Activated T-helper 1 cell treated with anti-CD3 and anti-CD28 coated beads, Interleukin-12 subunit alpha, Interleukin-12 subunit beta, Interleukin-2, Interleukin-4 antibody, amounts not matched to agents 30 ng/mL and 10 ng/mL and 1 ng/mL, durations not matched to agents 14 hours and 24 hours and 36 hours (primary cell): Measurements from ENCODE around the gene ZNF195. TPM values are rescaled to one million over a fixed set of nuclear protein-coding genes. Genes with fewer than 3 reads are reported as not detected.
"Not testable (repeated sequence)": the region's sequence is repeated elsewhere in the genome, so short reads cannot be mapped to it uniquely, and the experiment has no call there.

Experiments
- DNase-seq: peaks from one replicate; pipeline ENCODE4 v3.0.0; 2021; ENCODE audit warnings: low spot score
- H3K27ac Mint-ChIP-seq: one replicate; pipeline ENCODE4 v1.8.0; 2021; ENCODE audit warnings: mild to moderate bottlenecking, mixed read lengths
- H3K27me3 Mint-ChIP-seq: one replicate; pipeline ENCODE4 v1.8.0; 2022; ENCODE audit warnings: mild to moderate bottlenecking, moderate library complexity, mixed read lengths; ENCODE audit not compliant: insufficient read depth
- H3K36me3 Mint-ChIP-seq: one replicate; pipeline ENCODE4 v1.8.0; 2021; ENCODE audit warnings: low read depth, mixed read lengths
- H3K4me1 Mint-ChIP-seq: one replicate; pipeline ENCODE4 v1.8.0; 2021; ENCODE audit warnings: low read depth, mixed read lengths
- H3K4me3 Mint-ChIP-seq: one replicate; pipeline ENCODE4 v1.8.0; 2021; ENCODE audit warnings: mild to moderate bottlenecking, moderate library complexity, mixed read lengths
- H3K9me3 Mint-ChIP-seq: one replicate; pipeline ENCODE4 v1.8.0; 2021; ENCODE audit warnings: mixed read lengths
- intact Hi-C: fragments of 100-400 bp; cut with micrococcal nuclease; formaldehyde crosslinking; loops from one replicate; pipeline ENCODE4 v1.15.1; 2024
- total RNA-seq: library from RNA; stranded (reverse); gene quantifications from 2 replicates; pipeline ENCODE4 v1.2.3, GENCODE V29; 2022

The ZNF195 gene
- total RNA-seq, 1 donor from 2014 or later, result 42.8 TPM

DNA sequence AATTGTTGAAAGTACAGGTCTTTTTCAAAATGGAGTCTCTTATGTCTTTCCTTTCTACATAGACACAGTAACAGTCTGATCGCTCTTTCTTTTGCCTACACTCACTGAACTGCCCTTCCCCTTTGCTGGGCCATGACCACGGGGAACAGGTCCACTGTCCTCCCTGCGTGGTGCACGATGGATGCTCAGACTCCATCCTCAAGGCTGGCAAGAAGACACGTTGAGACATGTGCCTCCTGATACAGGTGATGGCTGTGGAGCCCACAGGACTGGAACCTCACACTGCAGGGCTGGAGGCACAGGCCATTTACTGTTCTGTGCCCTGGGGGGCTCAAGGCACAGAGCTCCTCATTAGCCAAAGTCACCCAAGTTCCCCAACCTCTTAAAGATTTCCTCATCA lies 16.5 kb upstream of the ZNF195 start:
- H3K36me3 Mint-ChIP-seq, intact Hi-C loops, H3K4me3 Mint-ChIP-seq, H3K9me3 Mint-ChIP-seq, H3K4me1 Mint-ChIP-seq, DNase-seq, H3K27me3 Mint-ChIP-seq, H3K27ac Mint-ChIP-seq: not testable (repeated sequence)

DNA sequence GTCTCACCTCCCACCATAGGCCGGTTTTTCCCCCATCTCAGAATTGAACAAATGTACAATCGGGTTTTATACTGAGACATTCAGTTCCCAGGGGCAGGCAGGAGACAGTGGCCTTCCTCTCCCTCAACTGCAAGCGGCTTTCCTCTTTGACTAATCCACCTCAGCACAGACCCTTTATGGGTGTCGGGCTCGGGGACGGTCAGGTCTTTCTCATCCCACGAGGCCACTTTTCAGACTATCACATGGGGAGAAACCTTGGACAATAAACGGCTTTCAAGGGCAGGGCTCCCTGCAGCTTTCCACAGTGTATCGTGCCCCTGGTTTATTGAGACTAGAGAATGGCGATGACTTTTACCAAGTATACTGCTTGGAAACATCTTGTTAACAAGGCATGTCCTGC lies 16.0 kb upstream of the ZNF195 start:
- H3K27ac Mint-ChIP-seq, DNase-seq, H3K4me1 Mint-ChIP-seq, H3K4me3 Mint-ChIP-seq, H3K9me3 Mint-ChIP-seq, H3K27me3 Mint-ChIP-seq, intact Hi-C loops, H3K36me3 Mint-ChIP-seq: not testable (repeated sequence)

DNA sequence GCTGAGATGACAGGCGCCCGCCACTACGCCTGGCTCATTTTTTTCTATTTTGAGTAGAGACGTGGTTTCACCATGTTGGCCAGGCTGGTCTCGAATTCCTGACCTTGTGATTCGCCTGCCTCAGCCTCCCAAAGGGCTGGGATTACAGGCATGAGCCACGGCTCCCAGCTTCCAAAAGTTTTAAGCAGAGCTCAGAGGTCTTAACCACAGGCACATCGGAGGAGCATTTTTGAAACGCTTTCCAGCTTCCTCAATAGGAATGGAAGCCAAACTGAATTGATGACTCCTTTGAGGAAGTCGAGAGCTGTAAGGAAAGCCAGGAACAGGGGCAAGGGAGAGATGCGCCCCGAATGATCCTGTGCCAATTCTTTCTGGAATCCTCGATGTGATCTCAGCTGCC lies 14.5 kb upstream of the ZNF195 start:
- H3K27me3 Mint-ChIP-seq, H3K36me3 Mint-ChIP-seq, DNase-seq, H3K9me3 Mint-ChIP-seq, H3K4me1 Mint-ChIP-seq, H3K4me3 Mint-ChIP-seq, H3K27ac Mint-ChIP-seq, intact Hi-C loops: not testable (repeated sequence)

DNA sequence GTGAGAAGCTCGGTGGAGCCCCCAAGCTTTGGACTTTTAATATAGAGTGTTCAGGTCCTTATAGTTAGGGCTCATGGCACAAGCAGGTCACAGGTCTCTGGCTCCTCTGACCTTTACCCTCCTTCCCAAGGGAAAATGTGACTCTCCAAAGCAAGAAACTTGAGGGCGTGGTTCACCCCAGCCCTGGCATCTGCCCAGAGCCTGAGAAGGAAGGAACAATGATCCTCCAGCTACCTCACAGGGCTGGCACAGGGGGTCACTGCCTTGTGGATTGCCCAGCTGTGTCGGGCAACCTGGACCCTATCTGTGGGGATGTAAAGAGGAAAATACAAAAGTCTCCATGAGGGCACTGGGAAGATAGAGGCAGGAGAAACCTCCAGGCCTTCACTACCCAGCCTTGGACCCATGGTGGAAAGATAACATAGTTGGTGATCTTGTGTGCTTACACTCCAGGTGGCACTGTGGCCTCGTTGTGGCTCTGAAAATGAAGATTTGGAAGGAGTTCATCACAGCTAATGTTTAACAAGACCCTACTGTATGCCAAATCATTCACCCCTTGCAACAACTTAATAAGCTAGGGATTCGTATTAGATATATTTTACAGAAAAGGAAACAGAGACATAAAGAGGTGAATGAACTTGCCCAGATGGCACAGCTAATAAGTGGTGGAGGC lies 3.8 kb upstream of the ZNF195 start:
- no peak overlapping the region for H3K27ac Mint-ChIP-seq
- peaks cover 12% of the 10 kb centered on the region for H3K4me1 Mint-ChIP-seq

GRCh38 chr11:3381794-3382193 lies 2.8 kb upstream of the ZNF195 start:
- no peak for DNase-seq
- peaks cover 16% of the 10 kb centered on the region for H3K36me3 Mint-ChIP-seq
- intact Hi-C loops, result no loop called here
- peaks cover 2% of the 10 kb centered on the region for H3K27me3 Mint-ChIP-seq
- no peak overlapping the region for H3K27ac Mint-ChIP-seq
- peaks cover 17% of the 10 kb centered on the region for H3K4me1 Mint-ChIP-seq
- H3K4me3 Mint-ChIP-seq, result no peak overlapping the region
- H3K9me3 Mint-ChIP-seq, result peaks cover 11% of the 10 kb centered on the region

More for the DNA sequence above, 3.8 kb upstream of the ZNF195 start:
- DNase-seq, result no peak
- intact Hi-C loops, result no loop called here
- H3K36me3 Mint-ChIP-seq, result peaks cover 6% of the 10 kb centered on the region
- H3K4me3 Mint-ChIP-seq, result no peak overlapping the region
- H3K9me3 Mint-ChIP-seq, result peaks cover 11% of the 10 kb centered on the region
- H3K27me3 Mint-ChIP-seq, result peaks cover 2% of the 10 kb centered on the region

GRCh38 chr11:3380706-3381545 lies 2.0 kb upstream of the ZNF195 start:
- H3K4me1 Mint-ChIP-seq, result peaks cover 24% of the 10 kb centered on the region
- no peaks in the 10 kb centered on the region for H3K27me3 Mint-ChIP-seq
- peaks cover 7% of the 10 kb centered on the region for H3K9me3 Mint-ChIP-seq
- intact Hi-C loops, result no loop called here
- no peak overlapping the region for H3K4me3 Mint-ChIP-seq
- no peak overlapping the region for H3K27ac Mint-ChIP-seq
- no peak for DNase-seq
- peaks cover 25% of the 10 kb centered on the region for H3K36me3 Mint-ChIP-seq

- H3K27ac Mint-ChIP-seq, result no peak overlapping the region
- peaks cover 55% of the 10 kb centered on the region for H3K9me3 Mint-ChIP-seq
These were observed 3.4 kb downstream of the ZNF195 start for GRCh38 chr11:3375552-3375951.

DNA sequence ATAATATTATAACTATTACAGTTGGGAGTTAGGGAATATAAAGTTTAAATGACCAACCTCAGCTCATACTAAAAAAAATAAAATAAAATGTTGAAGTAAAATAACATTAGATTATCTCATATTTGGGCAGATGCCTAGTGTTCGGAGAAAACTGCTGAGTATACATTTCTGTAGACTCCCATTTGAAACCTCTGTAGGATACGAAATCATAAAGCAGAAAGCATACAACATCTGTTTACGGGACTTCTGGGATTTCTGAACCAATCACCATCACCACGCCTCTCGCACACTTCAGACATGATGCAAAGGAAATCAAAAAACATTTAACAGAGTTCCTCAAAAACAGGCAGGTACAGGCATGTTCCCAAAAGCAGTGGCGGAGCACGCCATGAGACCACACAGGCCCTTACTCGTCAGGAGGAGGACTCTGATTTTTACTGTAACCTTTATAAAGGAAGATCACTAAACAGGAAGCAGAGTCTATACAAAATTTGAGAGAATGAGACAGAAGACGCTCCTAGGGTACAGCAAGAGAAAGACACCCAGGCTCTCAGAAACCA lies 8.6 kb downstream of the ZNF195 start:
- Mint-ChIP-seq H3K9me3 (peaks cover 74% of the 10 kb centered on the region), H3K27me3 (no peaks in the 10 kb centered on the region), H3K4me3 (no peak overlapping the region), H3K27ac (no peak overlapping the region), H3K36me3 (peaks cover 88% of the 10 kb centered on the region), H3K4me1 (peaks cover 1% of the 10 kb centered on the region)
- DNase-seq, result no peak
- intact Hi-C loops, result loop anchor here (10.0 kb wide), 2 partner anchors 574 to 1796 kb away; partner anchors contain the start of gene DUSP8

More at GRCh38 chr11:3375552-3375951, 3.4 kb downstream of the ZNF195 start:
- Mint-ChIP-seq H3K36me3 (peaks cover 78% of the 10 kb centered on the region), H3K4me1 (peaks cover 30% of the 10 kb centered on the region), H3K4me3 (peak overlapping the region; percentile 15), H3K27me3 (no peaks in the 10 kb centered on the region)
- intact Hi-C loops, result loop anchor here (5.0 to 10.0 kb wide), 3 partner anchors 422 to 1801 kb away; partner anchors contain the start of genes DUSP8 and NUP98
- no peak for DNase-seq

GRCh38 chr11:3369366-3369765 lies 9.6 kb downstream of the ZNF195 start:
- Mint-ChIP-seq H3K4me3 (no peak overlapping the region), H3K4me1 (no peaks in the 10 kb centered on the region), H3K27me3 (no peaks in the 10 kb centered on the region), H3K9me3 (peaks cover 76% of the 10 kb centered on the region), H3K36me3 (peaks cover 87% of the 10 kb centered on the region), H3K27ac (no peak overlapping the region)
- intact Hi-C loops, result no loop called here
- DNase-seq, result no peak

- H3K27me3 Mint-ChIP-seq, result no peaks in the 10 kb centered on the region
These were observed 10.7 kb downstream of the ZNF195 start for GRCh38 chr11:3368199-3368598.

DNA sequence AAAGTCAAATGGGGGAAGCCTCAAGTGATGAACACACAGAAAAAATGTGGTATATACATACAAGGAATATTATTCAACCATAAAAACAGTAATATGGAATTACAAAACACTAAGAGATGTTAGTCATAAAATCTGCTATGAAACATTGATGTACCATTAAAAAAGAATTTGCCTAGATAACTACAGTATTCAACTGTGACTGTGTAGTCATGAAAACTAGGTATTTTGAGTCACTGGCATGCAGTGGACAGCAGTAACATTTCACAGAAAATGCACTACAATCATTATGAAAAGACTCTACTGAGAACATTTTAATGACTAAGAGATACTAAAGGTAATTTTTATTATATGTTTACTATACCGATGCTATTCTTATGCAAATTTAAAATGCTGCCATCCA lies 11.7 kb downstream of the ZNF195 start:
- no peaks in the 10 kb centered on the region for H3K27me3 Mint-ChIP-seq
- DNase-seq, result no peak
- H3K4me3 Mint-ChIP-seq, result no peak overlapping the region
- no peaks in the 10 kb centered on the region for H3K4me1 Mint-ChIP-seq
- H3K27ac Mint-ChIP-seq, result no peak overlapping the region
- H3K36me3 Mint-ChIP-seq, result peaks cover 87% of the 10 kb centered on the region
- intact Hi-C loops, result no loop called here
- H3K9me3 Mint-ChIP-seq, result peaks cover 79% of the 10 kb centered on the region

More at GRCh38 chr11:3368199-3368598, 10.7 kb downstream of the ZNF195 start:
- Mint-ChIP-seq H3K4me1 (no peaks in the 10 kb centered on the region), H3K27ac (no peak overlapping the region), H3K4me3 (no peak overlapping the region), H3K36me3 (peaks cover 87% of the 10 kb centered on the region), H3K9me3 (peaks cover 77% of the 10 kb centered on the region)
- DNase-seq, result no peak
- intact Hi-C loops, result no loop called here

DNA sequence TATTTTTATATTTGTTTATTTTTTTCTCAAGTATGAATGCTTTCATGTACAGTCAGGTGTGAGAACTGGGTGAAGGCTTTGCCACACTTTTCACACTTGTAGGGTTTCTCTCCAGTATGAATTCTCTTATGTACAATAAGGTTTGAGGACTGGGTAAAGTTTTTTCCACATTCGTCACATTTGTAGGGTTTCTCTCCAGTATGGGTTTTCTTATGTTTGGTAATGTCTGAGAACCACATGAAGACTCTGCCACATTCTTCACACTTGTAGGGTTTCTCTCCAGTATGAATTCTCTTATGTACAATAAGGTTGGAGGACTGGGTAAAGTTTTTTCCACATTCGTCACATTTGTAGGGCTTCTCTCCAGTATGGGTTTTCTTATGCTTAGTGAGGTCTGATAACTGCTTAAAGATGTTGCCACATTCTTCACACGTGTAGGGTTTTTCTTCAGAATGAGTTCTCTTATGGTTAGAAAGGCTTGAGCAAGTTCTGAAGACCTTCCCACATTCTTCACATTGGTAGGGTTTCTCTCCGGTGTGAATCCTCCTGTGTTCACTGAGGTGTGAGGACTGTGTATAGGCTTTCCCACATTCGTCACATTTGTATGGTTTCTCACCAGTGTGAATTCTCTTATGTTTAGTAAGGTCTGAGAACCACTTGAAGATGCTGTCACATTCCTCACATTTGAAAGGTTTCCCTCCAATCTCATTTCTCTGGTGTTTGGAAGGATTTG lies 19.7 kb downstream of the ZNF195 start:
- peaks cover 79% of the 10 kb centered on the region for H3K9me3 Mint-ChIP-seq
- no peak overlapping the region for H3K27ac Mint-ChIP-seq
- no peak overlapping the region for H3K4me3 Mint-ChIP-seq
- no peak for DNase-seq
- no peaks in the 10 kb centered on the region for H3K4me1 Mint-ChIP-seq
- no peaks in the 10 kb centered on the region for H3K27me3 Mint-ChIP-seq
- intact Hi-C loops, result no loop called here
- H3K36me3 Mint-ChIP-seq, result peaks cover 78% of the 10 kb centered on the region
